ENCODE results near the gene LRSAM1. TPM values are rescaled to one million over a fixed set of nuclear protein-coding genes. Genes with fewer than 3 reads are reported as not detected.

The LRSAM1 gene
- total and polyA plus RNA-seq, 4 donors = 14.7 to 44.5 (median 27.1) TPM

Small RNA genes lying within 50 kb of the gene (small RNA-seq; reads per million reads assigned to genes)
- gene RF00019 (ENCODE audit: low replicate concordance) (not detected), gene SNORA65 (ENCODE audit: low replicate concordance) (116 reads per million, percentile 98 among the genes with 10 or more reads in this experiment)

Other genes with a start within 250 kb of the LRSAM1 start
- gene GARNL3, start 186.7 kb upstream of the LRSAM1 start, total RNA-seq = 10 to 100 TPM; 70.7 to 74.7 TPM
- gene GARNL3, start 186.7 kb upstream of the LRSAM1 start, polyA plus RNA-seq (ENCODE audit: insufficient read length in 2 of 2) = 10 to 100 TPM; 71.5 to 91.3 TPM
- gene SLC2A8, start 54.3 kb upstream of the LRSAM1 start, total RNA-seq = 10 to 100 TPM; 15.7 to 20.8 TPM
- gene SLC2A8, start 54.3 kb upstream of the LRSAM1 start, polyA plus RNA-seq (ENCODE audit: insufficient read length in 2 of 2) = 10 to 100 TPM; 27.9 to 32.3 TPM
- 10 to 100 TPM in 1 of 2 donors, 1 to 10 TPM in 1; 8.8 to 12.2 TPM for gene ZNF79, start 27.1 kb upstream of the LRSAM1 start, total RNA-seq
- 1 to 10 TPM; 5.3 to 6.1 TPM for gene ZNF79, start 27.1 kb upstream of the LRSAM1 start, polyA plus RNA-seq (ENCODE audit: insufficient read length in 2 of 2)
- 1,000 to 10,000 TPM in 1 of 2 donors, 100 to 1,000 TPM in 1; 442 to 1,810 TPM for gene RPL12, start 104 bp upstream of the LRSAM1 start, total RNA-seq
- gene RPL12, start 104 bp upstream of the LRSAM1 start, polyA plus RNA-seq (ENCODE audit: insufficient read length in 2 of 2) = 1,000 to 10,000 TPM in 1 of 2 donors, 100 to 1,000 TPM in 1; 996 to 1,029 TPM
- 100 to 1,000 TPM in 1 of 2 donors, 10 to 100 TPM in 1; 45.0 to 113 TPM for gene STXBP1, start 160.8 kb downstream of the LRSAM1 start, total RNA-seq
- 100 to 1,000 TPM; 267 to 301 TPM for gene STXBP1, start 160.8 kb downstream of the LRSAM1 start, polyA plus RNA-seq (ENCODE audit: insufficient read length in 2 of 2)

Data from spinal cord (tissue), 4 donors.